GM12892 (cell line): ENCODE measurements around the gene MGAT5.

ENCODE experiments used
- DNase-seq: peaks from one replicate; pipeline ENCODE4 v3.0.0; 2011; ENCODE audit not compliant: insufficient read length
- FAIRE-seq: peaks from 2 replicates; lab custom pipeline; 2011; peaks lifted over from hg19 to GRCh38; lab: Jason Lieb, UNC
- POLR2A ChIP-seq: IDR thresholded peaks from 2 replicates; pipeline ENCODE4 v1.6.1; 2011; ENCODE audit warnings: low read depth, low read length, control low read depth
- POLR2AphosphoS5 ChIP-seq: IDR thresholded peaks from 2 replicates; pipeline ENCODE4 v1.6.1; 2011; ENCODE audit warnings: low read depth, low read length, control low read depth
- TAF1 ChIP-seq: IDR thresholded peaks from 2 replicates; pipeline ENCODE4 v1.6.1; 2011; ENCODE audit warnings: low read depth, mild to moderate bottlenecking, control low read depth, low read length, borderline replicate concordance

The MGAT5 gene

GRCh38 chr2:134335601-134336000 lies 81.7 kb downstream of the MGAT5 start:
- DNase-seq = no peak
- FAIRE-seq = peak; percentile 5
- TF ChIP-seq POLR2A = no peak
- no peak for TF ChIP-seq TAF1
- no peak for TF ChIP-seq POLR2AphosphoS5

- peak; percentile 88 for FAIRE-seq
- TF ChIP-seq TAF1 = no peak
- no peak for TF ChIP-seq POLR2AphosphoS5
- no peak for TF ChIP-seq POLR2A
- DNase-seq = no peak
Observed at GRCh38 chr2:134336352-134336751, 82.5 kb downstream of the MGAT5 start.

GRCh38 chr2:134336921-134337320 lies 83.0 kb downstream of the MGAT5 start:
- TF ChIP-seq POLR2A (no peak), TAF1 (no peak), POLR2AphosphoS5 (no peak)
- DNase-seq = no peak
- no peak for FAIRE-seq

- FAIRE-seq (no peak), DNase-seq (no peak)
- TF ChIP-seq TAF1 (no peak), POLR2A (no peak), POLR2AphosphoS5 (no peak)
Observed at GRCh38 chr2:134337631-134338030, 83.8 kb downstream of the MGAT5 start.

GRCh38 chr2:134338208-134338607 lies 84.3 kb downstream of the MGAT5 start:
- TF ChIP-seq POLR2AphosphoS5 = no peak
- FAIRE-seq = no peak
- no peak for DNase-seq

- FAIRE-seq = no peak
- no peak for DNase-seq
- TF ChIP-seq TAF1 (no peak), POLR2AphosphoS5 (no peak)
Observed at GRCh38 chr2:134341476-134341875, 87.6 kb downstream of the MGAT5 start.

- DNase-seq = no peak
- peak; percentile 21 for FAIRE-seq
- TF ChIP-seq POLR2A (no peak), POLR2AphosphoS5 (no peak), TAF1 (no peak)
Observed at GRCh38 chr2:134344954-134345697, 91.3 kb downstream of the MGAT5 start.

GRCh38 chr2:134346141-134346540 lies 92.3 kb downstream of the MGAT5 start:
- DNase-seq (no peak), FAIRE-seq (no peak)
- TF ChIP-seq TAF1 = no peak

- TF ChIP-seq POLR2A = no peak
- no peak for TF ChIP-seq POLR2AphosphoS5
- no peak for TF ChIP-seq TAF1
- FAIRE-seq (no peak), DNase-seq (no peak)
Observed at GRCh38 chr2:134347756-134348155, 93.9 kb downstream of the MGAT5 start.

GRCh38 chr2:134348239-134348638 lies 94.4 kb downstream of the MGAT5 start:
- FAIRE-seq (no peak), DNase-seq (no peak)
- TF ChIP-seq POLR2AphosphoS5 (no peak), TAF1 (no peak)

GRCh38 chr2:134348760-134349159 lies 94.9 kb downstream of the MGAT5 start:
- FAIRE-seq = no peak
- TF ChIP-seq POLR2AphosphoS5 (no peak), POLR2A (no peak), TAF1 (no peak)
- DNase-seq = no peak

GRCh38 chr2:134351016-134351415 lies 97.1 kb downstream of the MGAT5 start:
- TF ChIP-seq TAF1 (no peak), POLR2A (no peak), POLR2AphosphoS5 (no peak)
- peak; percentile 9 for FAIRE-seq
- no peak for DNase-seq
